K562 (cell line): ENCODE measurements around the gene CUTA. TPM values are rescaled to one million over a fixed set of nuclear protein-coding genes. Genes with fewer than 3 reads are reported as not detected.

ENCODE experiments used
- ARID1B ChIP-seq: fragments of 450-650 bp; IDR thresholded peaks from 2 replicates; pipeline ENCODE4 v1.6.1; 2016; ENCODE audit warnings: antibody characterized with exemption, mild to moderate bottlenecking, inconsistent platforms
- CBFA2T3 ChIP-seq: fragments of 450-650 bp; IDR thresholded peaks from 2 replicates; pipeline ENCODE4 v1.6.1; 2017
- CBX2 ChIP-seq: fragments of 200-600 bp; sonication (generic); IDR thresholded peaks from one replicate; pipeline ENCODE4 v1.6.1; 2012; ENCODE audit warnings: mild to moderate bottlenecking, low read length, inconsistent platforms; ENCODE audit not compliant: insufficient read depth, poor library complexity, severe bottlenecking
- GATAD2A ChIP-seq: fragments of 450-650 bp; IDR thresholded peaks from 2 replicates; pipeline ENCODE4 v1.6.1; 2017
- HDAC2 ChIP-seq: fragments of 450-650 bp; IDR thresholded peaks from 2 replicates; pipeline ENCODE4 v1.6.1; 2016; ENCODE audit warnings: mild to moderate bottlenecking
- HOXB6 ChIP-seq: fragments of 250-450 bp; sonication (Bioruptor Pico); IDR thresholded peaks from 2 replicates; pipeline ENCODE4 v1.5.1; 2022; ENCODE audit warnings: mild to moderate bottlenecking, borderline replicate concordance
- IFI16 ChIP-seq: fragments of 250-450 bp; sonication (Bioruptor Pico); IDR thresholded peaks from 2 replicates; pipeline ENCODE4 v2.1.2; 2022; ENCODE audit warnings: mild to moderate bottlenecking, inconsistent platforms
- IRF2 ChIP-seq: sonication (generic); formaldehyde crosslinking; IDR thresholded peaks from 2 replicates; pipeline ENCODE4 v1.8.1; 2022; ENCODE audit warnings: mild to moderate bottlenecking, missing genetic modification reagents
- KDM2B ChIP-seq: fragments of 250-450 bp; sonication (Bioruptor Pico); IDR thresholded peaks from 2 replicates; pipeline ENCODE4 v1.8.0; 2021; ENCODE audit warnings: mild to moderate bottlenecking, moderate library complexity
- KDM5B ChIP-seq: fragments of 200-600 bp; sonication (generic); IDR thresholded peaks from 2 replicates; pipeline ENCODE4 v1.6.1; 2012; ENCODE audit warnings: low read depth, mild to moderate bottlenecking, moderate library complexity, low read length, control low read depth, inconsistent platforms; ENCODE audit not compliant: insufficient replicate concordance
- LEF1 ChIP-seq: fragments of 450-650 bp; IDR thresholded peaks from 2 replicates; pipeline ENCODE4 v1.6.1; 2016; ENCODE audit warnings: mild to moderate bottlenecking
- NFYB ChIP-seq: IDR thresholded peaks from 2 replicates; pipeline ENCODE4 v1.6.1; 2011; ENCODE audit warnings: mild to moderate bottlenecking, moderate library complexity; ENCODE audit not compliant: insufficient read length; ENCODE audit errors: extremely low read depth
- RAD51 ChIP-seq: fragments of 450-650 bp; IDR thresholded peaks from 2 replicates; pipeline ENCODE4 v1.7.1; 2016; ENCODE audit warnings: low read depth, mild to moderate bottlenecking, borderline replicate concordance
- RFX7 ChIP-seq: fragments of 250-450 bp; sonication (Bioruptor Pico); IDR thresholded peaks from 2 replicates; pipeline ENCODE4 v1.5.1; 2021; ENCODE audit warnings: mild to moderate bottlenecking
- SIX5 ChIP-seq, 2 experiments: IDR thresholded peaks; 2 replicates each; pipeline ENCODE4 v1.6.1; 2011; ENCODE audit warnings: low read length in 2 of 2, borderline replicate concordance in 1 of 2, low read depth in 1 of 2, mild to moderate bottlenecking in 1 of 2, moderate library complexity in 1 of 2; ENCODE audit not compliant: insufficient read depth in 1 of 2
- SMAD2 ChIP-seq: fragments of 150-350 bp; IDR thresholded peaks from 2 replicates; pipeline ENCODE4 v1.6.1; 2014; ENCODE audit warnings: low read depth, mild to moderate bottlenecking, low read length
- SRSF1 ChIP-seq: fragments of 200-400 bp; formaldehyde crosslinking; IDR thresholded peaks from 2 replicates; pipeline ENCODE4 v1.6.1; 2017; ENCODE audit warnings: mild to moderate bottlenecking, low read depth, low read length, moderate library complexity
- TAF7 ChIP-seq: fragments of 450-650 bp; IDR thresholded peaks from 2 replicates; pipeline ENCODE4 v1.6.1; 2016; ENCODE audit warnings: missing genetic modification characterization, missing compliant biosample characterization
- TARDBP ChIP-seq: fragments of 450-650 bp; IDR thresholded peaks from 2 replicates; pipeline ENCODE4 v1.6.1; 2016
- ZBTB17 ChIP-seq: fragments of 450-650 bp; formaldehyde crosslinking; IDR thresholded peaks from 2 replicates; pipeline ENCODE4 v1.4.0; 2020; ENCODE audit warnings: mild to moderate bottlenecking
- ZNF174 ChIP-seq: fragments of 250-450 bp; sonication (Bioruptor Pico); IDR thresholded peaks from 2 replicates; pipeline ENCODE4 v1.4.0; 2020; ENCODE audit warnings: mild to moderate bottlenecking
- polyA plus RNA-seq, 8 experiments: library from polyadenylated mRNA; depleted of rRNA in 4 of 8; stranded (reverse) in 5 of 8; unstranded in 3 of 8; fragments of >200 nt; fragmentation: Nextera tagmentation in 2 of 8; fragmentation: Illumina TruSeq in 1 of 8; extraction: Ambion mirVana in 2 of 8; extraction: Trizol in 1 of 8; gene quantifications; 2 replicates each; pipeline versions ENCODE4 v1.2.1 to v1.2.3, GENCODE V29; 2011 to 2014; ENCODE audit warnings: inconsistent platforms in 1 of 8, missing spikeins in 1 of 8
- total RNA-seq, 7 experiments: library from RNA; depleted of rRNA in 6 of 7; stranded (reverse); fragments of >200 nt in 6 of 7; fragmentation: Illumina TruSeq in 2 of 7; extraction: Trizol in 2 of 7; gene quantifications; 2 replicates each; pipeline versions ENCODE4 v1.2.1 to v1.2.3, GENCODE V29; 2011 to 2021; ENCODE audit warnings: low replicate concordance in 1 of 7
- TF ChIP-seq, protein P1 (sequence below): sonication (generic); formaldehyde crosslinking; IDR thresholded peaks from 2 replicates; pipeline ENCODE4 v1.8.0; 2022; ENCODE audit warnings: missing genetic modification reagents, mild to moderate bottlenecking, borderline replicate concordance
- TF ChIP-seq, protein P2 (sequence below): fragments of 450-650 bp; conservative IDR thresholded peaks from 2 replicates; pipeline ENCODE4 v1.6.1; 2016; ENCODE audit warnings: missing genetic modification characterization, low read depth, mild to moderate bottlenecking, control low read depth, missing compliant biosample characterization
- TF ChIP-seq, protein P3 (sequence below), 2 experiments: fragments of 250-450 bp in 1 of 2; fragments of 450-650 bp in 1 of 2; sonication (Bioruptor Pico) in 1 of 2; IDR thresholded peaks; 2 replicates each; pipeline versions ENCODE4 v1.6.1 to v1.8.0; 2016 to 2021; ENCODE audit warnings: mild to moderate bottlenecking in 2 of 2, moderate library complexity in 2 of 2, missing compliant biosample characterization in 1 of 2, missing genetic modification characterization in 1 of 2

The CUTA gene
- total and polyA plus RNA-seq, 9 of the 15 experiments (the other 6 are each of a cell fraction or from before 2014, with no cell fraction given): 166 to 682 (median 310) TPM

DNA sequence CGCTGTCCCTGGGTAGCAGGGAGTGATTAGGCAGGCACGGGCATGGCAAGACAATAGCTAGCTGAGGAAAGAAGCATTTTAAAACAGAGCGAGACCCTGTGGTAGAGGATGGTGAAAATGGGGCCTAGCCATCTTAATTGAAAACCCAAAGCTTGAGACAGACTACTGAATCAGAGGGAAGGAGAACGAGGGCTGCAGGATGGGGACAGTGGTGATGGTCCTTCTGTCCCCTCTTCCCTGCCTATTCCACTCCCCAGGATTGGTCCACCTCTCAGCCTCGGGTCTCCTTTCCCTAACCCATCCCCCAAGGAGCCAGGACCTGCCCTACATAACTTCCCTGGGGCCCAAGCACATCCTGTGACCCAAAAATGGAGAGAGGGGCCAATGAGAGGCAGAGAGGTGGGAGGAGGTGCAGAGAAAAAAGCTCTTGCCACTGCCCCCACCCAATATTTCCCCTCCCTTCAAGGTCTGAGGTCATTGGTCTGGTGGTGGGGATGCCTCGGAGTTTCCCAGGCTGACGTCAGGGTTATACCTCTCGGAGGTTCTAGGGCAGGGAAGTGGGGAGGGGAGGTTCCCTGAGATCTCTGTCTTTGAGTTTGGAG, 884 bp upstream of the CUTA start (continued):
- no peak for TF ChIP-seq CBX2
- TF ChIP-seq, protein P1, sequence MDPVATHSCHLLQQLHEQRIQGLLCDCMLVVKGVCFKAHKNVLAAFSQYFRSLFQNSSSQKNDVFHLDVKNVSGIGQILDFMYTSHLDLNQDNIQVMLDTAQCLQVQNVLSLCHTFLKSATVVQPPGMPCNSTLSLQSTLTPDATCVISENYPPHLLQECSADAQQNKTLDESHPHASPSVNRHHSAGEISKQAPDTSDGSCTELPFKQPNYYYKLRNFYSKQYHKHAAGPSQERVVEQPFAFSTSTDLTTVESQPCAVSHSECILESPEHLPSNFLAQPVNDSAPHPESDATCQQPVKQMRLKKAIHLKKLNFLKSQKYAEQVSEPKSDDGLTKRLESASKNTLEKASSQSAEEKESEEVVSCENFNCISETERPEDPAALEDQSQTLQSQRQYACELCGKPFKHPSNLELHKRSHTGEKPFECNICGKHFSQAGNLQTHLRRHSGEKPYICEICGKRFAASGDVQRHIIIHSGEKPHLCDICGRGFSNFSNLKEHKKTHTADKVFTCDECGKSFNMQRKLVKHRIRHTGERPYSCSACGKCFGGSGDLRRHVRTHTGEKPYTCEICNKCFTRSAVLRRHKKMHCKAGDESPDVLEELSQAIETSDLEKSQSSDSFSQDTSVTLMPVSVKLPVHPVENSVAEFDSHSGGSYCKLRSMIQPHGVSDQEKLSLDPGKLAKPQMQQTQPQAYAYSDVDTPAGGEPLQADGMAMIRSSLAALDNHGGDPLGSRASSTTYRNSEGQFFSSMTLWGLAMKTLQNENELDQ (CRISPR knock-in tag): 0 out of 2 replicates have a peak, but pooled peaks have one; percentile 21
- no peak for TF ChIP-seq RFX7 (CRISPR knock-in tag)
- no peak for TF ChIP-seq TARDBP
- no peak for TF ChIP-seq RAD51
- no peak for TF ChIP-seq HOXB6 (CRISPR knock-in tag)
- 0 out of 2 replicates have a peak, but pooled peaks have one; percentile 5 for TF ChIP-seq GATAD2A
- TF ChIP-seq, protein P2, sequence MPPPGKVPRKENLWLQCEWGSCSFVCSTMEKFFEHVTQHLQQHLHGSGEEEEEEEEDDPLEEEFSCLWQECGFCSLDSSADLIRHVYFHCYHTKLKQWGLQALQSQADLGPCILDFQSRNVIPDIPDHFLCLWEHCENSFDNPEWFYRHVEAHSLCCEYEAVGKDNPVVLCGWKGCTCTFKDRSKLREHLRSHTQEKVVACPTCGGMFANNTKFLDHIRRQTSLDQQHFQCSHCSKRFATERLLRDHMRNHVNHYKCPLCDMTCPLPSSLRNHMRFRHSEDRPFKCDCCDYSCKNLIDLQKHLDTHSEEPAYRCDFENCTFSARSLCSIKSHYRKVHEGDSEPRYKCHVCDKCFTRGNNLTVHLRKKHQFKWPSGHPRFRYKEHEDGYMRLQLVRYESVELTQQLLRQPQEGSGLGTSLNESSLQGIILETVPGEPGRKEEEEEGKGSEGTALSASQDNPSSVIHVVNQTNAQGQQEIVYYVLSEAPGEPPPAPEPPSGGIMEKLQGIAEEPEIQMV (tag): no peak
- 0 out of 2 replicates have a peak, but pooled peaks have one; percentile 3 for TF ChIP-seq ARID1B
- no peak for TF ChIP-seq ZBTB17 (CRISPR knock-in tag)
- no peak for TF ChIP-seq NFYB
- no peak for TF ChIP-seq ZNF174
- peak; percentile 16 for TF ChIP-seq KDM5B
- TF ChIP-seq, protein P3, sequence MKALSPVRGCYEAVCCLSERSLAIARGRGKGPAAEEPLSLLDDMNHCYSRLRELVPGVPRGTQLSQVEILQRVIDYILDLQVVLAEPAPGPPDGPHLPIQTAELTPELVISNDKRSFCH (CRISPR knock-in tag; IDR thresholded peaks at IDR 0.05): no peak
- TF ChIP-seq, protein P3 (tag; IDR thresholded peaks at IDR 0.05): 0 out of 2 replicates have a peak, but pooled peaks have one; percentile 7
- no peak for TF ChIP-seq HDAC2
- no peak for TF ChIP-seq SIX5 (IDR thresholded peaks at IDR 0.05; ENCODE audit: borderline replicate concordance in 1 of 2, insufficient read depth in 1 of 2, low read depth in 1 of 2, low read length in 2 of 2)
- no peak for TF ChIP-seq KDM2B (CRISPR knock-in tag)
- TF ChIP-seq IFI16 (CRISPR knock-in tag): peak; percentile 48; the same call in 1 of the 2 replicates
- no peak for TF ChIP-seq SMAD2
- TF ChIP-seq TAF7 (tag): 0 out of 2 replicates have a peak, but pooled peaks have one; percentile 14
- TF ChIP-seq CBFA2T3: no peak
- no peak for TF ChIP-seq SRSF1
- 0 out of 2 replicates have a peak, but pooled peaks have one; percentile 11 for TF ChIP-seq LEF1
- TF ChIP-seq IRF2 (CRISPR knock-in tag): no peak
